Lung microvascular endothelial cell (primary cell): Measurements from ENCODE around the gene TM6SF1. TPM values are rescaled to one million over a fixed set of nuclear protein-coding genes. Genes with fewer than 3 reads are reported as not detected.
A peak's percentile ranks its signal among the peaks of the same experiment; 100 is the strongest.
"Not testable (repeated sequence)": the region's sequence is repeated elsewhere in the genome, so short reads cannot be mapped to it uniquely, and the experiment has no call there.

ENCODE experiments used
- DNase-seq, 2 donors: peaks; one replicate each; pipeline versions ENCODE4 v3.0.0 to v3.0.0-alpha.2; 2010; ENCODE audit warnings: low read depth in 2 of 2
- total RNA-seq: library from RNA; depleted of rRNA; stranded (reverse); fragments of >200 nt; gene quantifications from 2 replicates; pipeline ENCODE4 v1.2.1, GENCODE V29; 2014

The TM6SF1 gene
- total RNA-seq, 1 donor from 2014 or later = 51.6 TPM

- no peak for DNase-seq
Observed at GRCh38 chr15:83087576-83087975, 19.9 kb upstream of the TM6SF1 start.

- DNase-seq = no peak
Observed at GRCh38 chr15:83088876-83089275, 18.6 kb upstream of the TM6SF1 start.

GRCh38 chr15:83090465-83090864 lies 17.0 kb upstream of the TM6SF1 start:
- no peak for DNase-seq

GRCh38 chr15:83091965-83092308 lies 15.5 kb upstream of the TM6SF1 start:
- not testable (repeated sequence) for DNase-seq

GRCh38 chr15:83092309-83092976 lies 15.0 kb upstream of the TM6SF1 start:
- peak; percentile 95 to 97 for DNase-seq

- DNase-seq = no peak
Observed at GRCh38 chr15:83094583-83094982, 12.9 kb upstream of the TM6SF1 start.

- DNase-seq = no peak
Observed at GRCh38 chr15:83098079-83098478, 9.4 kb upstream of the TM6SF1 start.

- DNase-seq = no peak
Observed at GRCh38 chr15:83099290-83099689, 8.2 kb upstream of the TM6SF1 start.

- peak in 1 of 2 donors; percentile 14 for DNase-seq
Observed at GRCh38 chr15:83100097-83100646, 7.3 kb upstream of the TM6SF1 start.

- no peak for DNase-seq
Observed at GRCh38 chr15:83102346-83102745, 5.1 kb upstream of the TM6SF1 start.

GRCh38 chr15:83104141-83104540 lies 3.3 kb upstream of the TM6SF1 start:
- DNase-seq = no peak

GRCh38 chr15:83105440-83105839 lies 2.0 kb upstream of the TM6SF1 start:
- no peak for DNase-seq

GRCh38 chr15:83107841-83108181 lies 366 bp downstream of the TM6SF1 start:
- DNase-seq = no peak

GRCh38 chr15:83108266-83109219 lies 1.1 kb downstream of the TM6SF1 start:
- DNase-seq = peak; percentile 76 to 93

- DNase-seq = no peak
Observed at GRCh38 chr15:83109532-83109931, 2.1 kb downstream of the TM6SF1 start.

GRCh38 chr15:83110381-83110780 lies 2.9 kb downstream of the TM6SF1 start:
- peak; percentile 33 to 81 for DNase-seq

- DNase-seq = no peak
Observed at GRCh38 chr15:83111149-83111548, 3.7 kb downstream of the TM6SF1 start.

GRCh38 chr15:83112233-83112955 lies 4.9 kb downstream of the TM6SF1 start:
- DNase-seq = peak; percentile 93 to 94

- DNase-seq = no peak
Observed at GRCh38 chr15:83112956-83113299, 5.5 kb downstream of the TM6SF1 start.

GRCh38 chr15:83113881-83114674 lies 6.6 kb downstream of the TM6SF1 start:
- peak; percentile 35 to 69 for DNase-seq

GRCh38 chr15:83114856-83115255 lies 7.4 kb downstream of the TM6SF1 start:
- DNase-seq = no peak
